ENCODE measurements around the gene VWA5B1.

Gene VWA5B1

DNA sequence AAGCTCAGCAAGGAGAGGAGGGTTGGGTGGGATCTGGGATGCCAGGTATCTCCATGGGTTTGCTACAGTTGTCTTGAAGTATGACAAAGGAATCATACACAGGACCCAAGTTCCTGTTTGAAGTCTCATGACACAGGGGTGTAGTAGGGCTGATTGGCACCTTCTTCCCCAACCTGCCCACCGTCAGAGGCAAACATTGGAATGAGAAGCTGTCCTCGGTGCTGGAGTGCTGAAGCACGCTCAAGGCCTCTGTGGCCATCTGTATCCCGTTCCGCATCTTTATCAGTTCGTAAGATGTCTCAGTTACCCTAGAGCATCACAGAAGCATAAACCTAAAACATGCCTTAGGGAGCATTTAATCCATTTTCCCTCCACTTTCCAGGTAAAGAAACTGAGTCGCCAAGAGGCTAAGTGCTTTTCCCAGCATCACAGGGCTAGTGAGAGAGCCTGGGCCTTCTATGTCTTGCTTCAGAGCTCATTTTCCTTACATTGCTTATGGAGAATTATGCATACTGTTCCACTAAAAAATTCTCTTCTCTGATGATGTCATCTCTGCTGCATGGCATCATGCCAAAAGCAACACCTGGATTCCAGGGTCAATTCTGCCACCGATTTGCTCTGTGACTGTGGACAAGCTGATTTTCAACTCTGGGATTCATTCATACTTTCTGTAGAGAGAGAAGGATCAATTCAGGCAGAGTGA is 34.2 kb downstream of the VWA5B1 start:
- no peak overlapping the region for H3K4me3 ChIP-seq (ENCODE audit: low read length)
- no peak overlapping the region for H3K9ac ChIP-seq (ENCODE audit: low read depth, low read length)
- no peaks in the 10 kb centered on the region for H3K4me1 ChIP-seq (ENCODE audit: control insufficient read depth, insufficient read depth, low read length)
- no peaks in the 10 kb centered on the region for H3K9me3 ChIP-seq (replicated peaks; ENCODE audit: low read length)
- H3K4me2 ChIP-seq (ENCODE audit: low read length), result no peak overlapping the region
- H3K27me3 ChIP-seq (ENCODE audit: control insufficient read depth, insufficient read depth, low read length), result peaks cover 75% of the 10 kb centered on the region
- H3K36me3 ChIP-seq (ENCODE audit: insufficient read depth, low read length), result no peaks in the 10 kb centered on the region

DNA sequence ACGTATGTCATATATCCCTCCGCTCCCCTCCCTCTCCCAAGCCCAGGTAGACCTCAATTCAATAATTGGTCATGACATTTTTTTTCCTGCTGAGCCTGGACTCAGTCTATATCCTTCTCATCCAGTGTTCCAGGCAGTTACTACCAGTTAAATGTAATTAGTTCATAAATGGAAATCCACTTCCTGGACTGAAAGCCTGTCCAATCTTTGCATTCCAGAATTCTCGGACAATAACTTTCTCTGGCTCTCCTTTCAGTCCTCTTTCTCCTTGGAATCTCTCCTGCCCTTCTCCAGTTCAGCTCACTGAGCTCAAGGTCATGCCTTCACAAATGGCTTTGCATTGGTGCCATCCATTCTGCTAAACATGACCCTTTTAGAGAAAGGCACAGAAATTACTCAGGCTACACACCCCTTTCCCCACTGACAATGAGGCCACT is 34.8 kb downstream of the VWA5B1 start:
- H3K4me2 ChIP-seq (ENCODE audit: low read length), result no peak overlapping the region
- peaks cover 74% of the 10 kb centered on the region for H3K27me3 ChIP-seq (ENCODE audit: control insufficient read depth, insufficient read depth, low read length)
- H3K9me3 ChIP-seq (replicated peaks; ENCODE audit: low read length), result no peaks in the 10 kb centered on the region
- H3K4me1 ChIP-seq (ENCODE audit: control insufficient read depth, insufficient read depth, low read length), result no peaks in the 10 kb centered on the region
- H3K9ac ChIP-seq (ENCODE audit: low read depth, low read length), result no peak overlapping the region
- no peaks in the 10 kb centered on the region for H3K36me3 ChIP-seq (ENCODE audit: insufficient read depth, low read length)
- no peak overlapping the region for H3K4me3 ChIP-seq (ENCODE audit: low read length)

DNA sequence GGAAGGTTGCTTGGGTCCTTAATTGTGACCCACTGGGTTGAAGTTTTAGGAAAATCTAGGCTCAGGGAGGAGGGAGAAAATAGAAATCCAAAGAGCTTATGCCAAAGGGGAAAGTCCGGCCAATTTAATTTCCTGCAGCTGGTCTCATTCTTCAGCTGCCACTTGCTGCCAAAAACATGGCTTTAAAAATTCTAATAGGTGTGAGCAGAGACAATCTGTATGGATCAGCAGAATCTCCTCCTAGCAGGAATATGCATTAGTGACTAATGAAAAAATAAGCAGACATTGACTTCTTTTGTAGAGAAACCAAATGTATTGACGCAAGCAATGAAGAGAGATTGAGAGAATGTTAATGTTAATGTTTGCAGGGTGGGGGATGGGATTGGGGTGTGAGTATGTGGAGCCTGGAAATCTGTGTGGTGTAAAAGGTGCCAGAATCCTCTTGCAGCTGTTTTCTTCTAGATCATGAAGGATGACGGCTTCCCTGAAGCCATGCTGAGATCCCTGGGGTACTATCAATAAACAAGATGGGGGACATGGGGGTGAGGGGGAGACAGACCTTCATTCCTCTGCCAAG is 35.3 kb downstream of the VWA5B1 start:
- no peak overlapping the region for H3K9ac ChIP-seq (ENCODE audit: low read depth, low read length)
- no peaks in the 10 kb centered on the region for H3K9me3 ChIP-seq (replicated peaks; ENCODE audit: low read length)
- H3K4me2 ChIP-seq (ENCODE audit: low read length), result no peak overlapping the region
- no peak overlapping the region for H3K4me3 ChIP-seq (ENCODE audit: low read length)
- H3K36me3 ChIP-seq (ENCODE audit: insufficient read depth, low read length), result no peaks in the 10 kb centered on the region
- no peaks in the 10 kb centered on the region for H3K4me1 ChIP-seq (ENCODE audit: control insufficient read depth, insufficient read depth, low read length)
- peaks cover 74% of the 10 kb centered on the region for H3K27me3 ChIP-seq (ENCODE audit: control insufficient read depth, insufficient read depth, low read length)

- Histone ChIP-seq H3K9ac (ENCODE audit: low read depth, low read length) (no peak overlapping the region), H3K4me1 (ENCODE audit: control insufficient read depth, insufficient read depth, low read length) (no peaks in the 10 kb centered on the region), H3K4me2 (ENCODE audit: low read length) (no peak overlapping the region), H3K4me3 (ENCODE audit: low read length) (no peak overlapping the region), H3K9me3 (replicated peaks; ENCODE audit: low read length) (no peaks in the 10 kb centered on the region), H3K36me3 (ENCODE audit: insufficient read depth, low read length) (no peaks in the 10 kb centered on the region), H3K27me3 (ENCODE audit: control insufficient read depth, insufficient read depth, low read length) (peaks cover 67% of the 10 kb centered on the region)
These were observed 36.8 kb downstream of the VWA5B1 start for GRCh38 chr1:20327467-20327866.

- H3K4me3 ChIP-seq (ENCODE audit: low read length), result no peak overlapping the region
- H3K9me3 ChIP-seq (replicated peaks; ENCODE audit: low read length), result no peaks in the 10 kb centered on the region
- H3K4me1 ChIP-seq (ENCODE audit: control insufficient read depth, insufficient read depth, low read length), result no peaks in the 10 kb centered on the region
- H3K9ac ChIP-seq (ENCODE audit: low read depth, low read length), result no peak overlapping the region
- H3K27me3 ChIP-seq (ENCODE audit: control insufficient read depth, insufficient read depth, low read length), result peaks cover 66% of the 10 kb centered on the region
- H3K4me2 ChIP-seq (ENCODE audit: low read length), result no peak overlapping the region
- no peaks in the 10 kb centered on the region for H3K36me3 ChIP-seq (ENCODE audit: insufficient read depth, low read length)
These were observed 37.5 kb downstream of the VWA5B1 start for GRCh38 chr1:20328201-20328600.

DNA sequence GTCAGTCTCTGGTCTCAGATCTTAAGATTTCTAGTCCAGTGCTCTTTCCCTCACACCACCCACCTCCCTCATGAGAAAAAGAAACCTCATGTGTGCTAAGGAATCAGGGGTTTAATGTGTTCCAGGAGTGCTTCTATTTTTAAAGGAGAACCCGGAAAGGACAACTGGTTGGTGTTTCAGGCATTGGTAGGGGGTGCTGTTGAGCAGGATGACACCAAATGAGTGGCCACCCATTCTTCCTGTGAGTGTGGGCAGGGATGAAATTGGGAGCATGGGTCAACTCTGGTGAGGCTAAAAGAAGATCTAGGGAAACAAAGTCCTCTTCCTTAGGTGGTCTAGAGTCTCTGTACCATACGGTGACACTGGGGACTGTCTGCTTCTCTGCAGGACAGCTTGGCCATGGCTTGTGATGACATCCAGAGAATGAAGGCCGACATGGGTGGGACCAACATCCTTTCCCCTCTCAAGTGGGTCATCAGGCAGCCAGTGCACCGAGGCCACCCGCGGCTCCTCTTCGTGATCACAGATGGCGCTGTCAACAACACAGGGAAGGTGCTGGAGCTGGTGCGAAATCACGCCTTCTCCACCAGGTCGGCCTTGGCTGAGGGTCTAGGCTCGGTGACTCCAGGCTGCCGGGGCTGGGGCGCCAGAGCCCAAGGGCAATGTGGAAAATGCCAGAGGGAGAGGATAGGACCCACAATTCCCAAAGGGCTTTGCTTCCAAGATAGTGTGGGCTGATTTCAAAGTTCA is 39.3 kb downstream of the VWA5B1 start:
- Histone ChIP-seq H3K9me3 (replicated peaks; ENCODE audit: low read length) (no peaks in the 10 kb centered on the region), H3K4me2 (ENCODE audit: low read length) (no peak overlapping the region), H3K27me3 (ENCODE audit: control insufficient read depth, insufficient read depth, low read length) (peaks cover 54% of the 10 kb centered on the region), H3K4me1 (ENCODE audit: control insufficient read depth, insufficient read depth, low read length) (no peaks in the 10 kb centered on the region), H3K9ac (ENCODE audit: low read depth, low read length) (no peak overlapping the region), H3K4me3 (ENCODE audit: low read length) (no peak overlapping the region), H3K36me3 (ENCODE audit: insufficient read depth, low read length) (no peaks in the 10 kb centered on the region)

GRCh38 chr1:20334103-20334502 is 43.4 kb downstream of the VWA5B1 start:
- Histone ChIP-seq H3K36me3 (ENCODE audit: insufficient read depth, low read length) (no peaks in the 10 kb centered on the region), H3K9me3 (replicated peaks; ENCODE audit: low read length) (no peaks in the 10 kb centered on the region)

GRCh38 chr1:20336105-20336605 is 45.5 kb downstream of the VWA5B1 start:
- H3K9me3 ChIP-seq (replicated peaks; ENCODE audit: low read length), result no peaks in the 10 kb centered on the region
- H3K27me3 ChIP-seq (ENCODE audit: control insufficient read depth, insufficient read depth, low read length), result peaks cover 43% of the 10 kb centered on the region

More at GRCh38 chr1:20334103-20334502, 43.4 kb downstream of the VWA5B1 start:
- Histone ChIP-seq H3K4me3 (ENCODE audit: low read length) (no peak overlapping the region), H3K4me2 (ENCODE audit: low read length) (no peak overlapping the region), H3K27me3 (ENCODE audit: control insufficient read depth, insufficient read depth, low read length) (peaks cover 43% of the 10 kb centered on the region), H3K4me1 (ENCODE audit: control insufficient read depth, insufficient read depth, low read length) (no peaks in the 10 kb centered on the region), H3K9ac (ENCODE audit: low read depth, low read length) (no peak overlapping the region)

DNA sequence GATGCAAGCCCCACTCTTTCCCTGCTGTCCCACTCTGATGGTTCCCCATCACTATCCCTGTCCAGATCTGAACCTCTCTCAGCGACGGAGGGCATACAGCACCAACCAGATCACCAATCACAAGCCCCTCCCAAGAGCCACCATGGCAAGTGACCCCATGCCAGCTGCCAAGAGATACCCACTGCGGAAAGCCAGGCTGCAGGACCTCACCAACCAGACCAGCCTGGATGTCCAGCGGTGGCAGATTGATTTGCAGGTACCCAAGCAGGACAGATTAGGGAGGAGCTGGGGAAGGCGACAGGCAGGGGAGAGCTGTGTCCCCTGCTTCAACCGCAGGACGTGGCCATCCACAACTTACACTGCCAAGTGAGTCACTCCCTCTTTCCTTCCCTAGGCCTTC is 46.9 kb downstream of the VWA5B1 start:
- Histone ChIP-seq H3K4me2 (ENCODE audit: low read length) (no peak overlapping the region), H3K4me3 (ENCODE audit: low read length) (no peak overlapping the region), H3K4me1 (ENCODE audit: control insufficient read depth, insufficient read depth, low read length) (no peaks in the 10 kb centered on the region), H3K9me3 (replicated peaks; ENCODE audit: low read length) (no peaks in the 10 kb centered on the region), H3K36me3 (ENCODE audit: insufficient read depth, low read length) (no peaks in the 10 kb centered on the region), H3K27me3 (ENCODE audit: control insufficient read depth, insufficient read depth, low read length) (peaks cover 45% of the 10 kb centered on the region), H3K9ac (ENCODE audit: low read depth, low read length) (no peak overlapping the region)

More at GRCh38 chr1:20336105-20336605, 45.5 kb downstream of the VWA5B1 start:
- H3K4me1 ChIP-seq (ENCODE audit: control insufficient read depth, insufficient read depth, low read length), result no peaks in the 10 kb centered on the region
- no peak overlapping the region for H3K4me2 ChIP-seq (ENCODE audit: low read length)
- no peaks in the 10 kb centered on the region for H3K36me3 ChIP-seq (ENCODE audit: insufficient read depth, low read length)
- no peak overlapping the region for H3K9ac ChIP-seq (ENCODE audit: low read depth, low read length)
- H3K4me3 ChIP-seq (ENCODE audit: low read length), result no peak overlapping the region

GRCh38 chr1:20339811-20340457 is 49.3 kb downstream of the VWA5B1 start:
- no peak overlapping the region for H3K4me2 ChIP-seq (ENCODE audit: low read length)
- H3K4me3 ChIP-seq (ENCODE audit: low read length), result no peak overlapping the region
- no peaks in the 10 kb centered on the region for H3K4me1 ChIP-seq (ENCODE audit: control insufficient read depth, insufficient read depth, low read length)
- H3K27me3 ChIP-seq (ENCODE audit: control insufficient read depth, insufficient read depth, low read length), result peaks cover 44% of the 10 kb centered on the region
- no peaks in the 10 kb centered on the region for H3K36me3 ChIP-seq (ENCODE audit: insufficient read depth, low read length)
- H3K9me3 ChIP-seq (replicated peaks; ENCODE audit: low read length), result no peaks in the 10 kb centered on the region
- no peak overlapping the region for H3K9ac ChIP-seq (ENCODE audit: low read depth, low read length)
